HG02981 (cell line): ENCODE results near the gene MOB3B.

Source experiments
- ATAC-seq: cut with Tn5 transposase; IDR thresholded peaks from one replicate; pipeline ENCODE4 v1.9.1; 2021; ENCODE audit warnings: mild to moderate bottlenecking, moderate library complexity; ENCODE audit not compliant: unreplicated experiment

Gene MOB3B

DNA sequence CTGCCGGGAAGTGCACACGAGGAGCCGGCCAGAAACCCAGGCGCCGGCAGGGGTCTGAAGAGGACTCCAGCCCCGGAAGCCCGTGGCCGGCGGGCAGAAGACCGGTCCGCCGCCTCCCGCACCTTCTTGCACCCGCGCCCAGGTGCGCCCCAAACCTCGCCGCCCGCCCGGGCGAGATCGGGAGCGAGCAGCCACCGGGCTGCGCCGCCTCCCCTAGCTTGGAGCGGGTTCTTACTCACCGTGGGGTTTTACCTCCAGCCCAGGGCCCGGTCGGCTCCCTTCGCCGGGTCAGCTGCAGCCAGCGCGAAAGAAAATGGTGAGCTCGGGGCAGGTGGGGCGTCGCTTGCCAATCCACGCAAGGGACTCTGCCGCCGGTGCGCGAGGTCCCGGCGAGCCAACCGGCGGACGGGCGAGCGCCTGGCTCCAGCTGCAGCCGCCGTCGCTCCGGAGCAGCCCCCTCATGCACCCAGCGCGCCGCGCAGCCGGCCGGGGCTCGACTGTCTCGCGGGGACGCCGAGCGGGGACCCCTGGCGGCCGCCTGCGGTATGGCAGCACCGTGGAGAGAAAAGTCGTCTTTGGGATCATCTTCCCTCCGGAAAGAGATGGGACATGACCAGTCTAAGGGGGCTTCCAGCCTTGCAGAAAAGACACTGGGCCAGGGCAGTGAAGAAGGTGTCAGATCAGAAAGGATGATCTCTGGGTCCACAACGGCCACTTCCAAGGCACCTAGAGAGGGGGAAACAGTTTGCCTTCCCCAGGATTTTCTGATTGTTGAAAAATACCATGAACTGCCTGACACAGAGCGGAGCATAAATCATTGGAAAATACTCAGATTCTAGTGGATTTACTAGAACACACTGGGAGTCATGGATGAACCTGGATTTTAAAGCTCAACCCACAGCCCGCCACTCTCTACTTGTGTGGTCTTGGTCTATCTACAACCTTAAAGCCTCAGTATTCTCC lies at the start of gene MOB3B:
MOB3B (minus strand) TSS at position 499 of the 963 bp plus-strand sequence. CDS start 74,264 bp downstream, outside the sequence.
- ATAC-seq = peak; percentile 66

DNA sequence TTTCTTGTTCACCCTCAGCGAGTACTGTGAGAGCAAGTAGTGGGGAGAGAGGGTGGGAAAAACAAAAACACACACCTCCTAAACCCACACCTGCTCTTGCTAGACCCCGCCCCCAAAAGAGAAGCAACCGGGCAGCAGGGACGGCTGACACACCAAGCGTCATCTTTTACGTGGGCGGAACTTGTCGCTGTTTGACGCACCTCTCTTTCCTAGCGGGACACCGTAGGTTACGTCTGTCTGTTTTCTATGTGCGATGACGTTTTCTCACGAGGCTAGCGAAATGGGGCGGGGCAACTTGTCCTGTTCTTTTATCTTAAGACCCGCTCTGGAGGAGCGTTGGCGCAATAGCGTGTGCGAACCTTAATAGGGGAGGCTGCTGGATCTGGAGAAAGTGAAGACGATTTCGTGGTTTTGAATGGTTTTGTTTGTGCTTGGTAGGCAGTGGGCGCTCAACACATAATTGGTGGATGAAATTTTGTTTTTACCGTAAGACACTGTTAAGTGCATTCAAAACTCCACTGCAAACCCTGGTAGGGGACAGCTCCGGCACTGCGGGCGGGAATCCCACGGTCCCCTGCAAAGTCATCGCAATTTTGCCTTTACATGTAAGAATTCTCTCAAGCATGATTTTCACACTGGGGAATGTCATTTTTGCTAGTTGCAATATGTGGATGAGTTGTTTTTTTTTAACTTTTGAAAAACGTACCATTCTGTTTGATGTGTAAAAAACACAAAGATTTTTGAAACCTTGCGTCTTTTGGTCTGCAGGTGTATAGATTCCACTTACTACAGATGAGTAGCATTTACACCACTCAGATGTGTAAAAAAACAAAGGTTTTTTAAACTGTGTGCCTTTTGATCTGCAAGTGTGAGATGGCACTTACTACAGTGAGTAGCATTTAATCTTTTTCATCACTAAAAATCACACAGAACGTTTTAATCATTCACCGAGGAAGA lies 44.3 kb upstream of the MOB3B start:
- ATAC-seq = peak; percentile 89

DNA sequence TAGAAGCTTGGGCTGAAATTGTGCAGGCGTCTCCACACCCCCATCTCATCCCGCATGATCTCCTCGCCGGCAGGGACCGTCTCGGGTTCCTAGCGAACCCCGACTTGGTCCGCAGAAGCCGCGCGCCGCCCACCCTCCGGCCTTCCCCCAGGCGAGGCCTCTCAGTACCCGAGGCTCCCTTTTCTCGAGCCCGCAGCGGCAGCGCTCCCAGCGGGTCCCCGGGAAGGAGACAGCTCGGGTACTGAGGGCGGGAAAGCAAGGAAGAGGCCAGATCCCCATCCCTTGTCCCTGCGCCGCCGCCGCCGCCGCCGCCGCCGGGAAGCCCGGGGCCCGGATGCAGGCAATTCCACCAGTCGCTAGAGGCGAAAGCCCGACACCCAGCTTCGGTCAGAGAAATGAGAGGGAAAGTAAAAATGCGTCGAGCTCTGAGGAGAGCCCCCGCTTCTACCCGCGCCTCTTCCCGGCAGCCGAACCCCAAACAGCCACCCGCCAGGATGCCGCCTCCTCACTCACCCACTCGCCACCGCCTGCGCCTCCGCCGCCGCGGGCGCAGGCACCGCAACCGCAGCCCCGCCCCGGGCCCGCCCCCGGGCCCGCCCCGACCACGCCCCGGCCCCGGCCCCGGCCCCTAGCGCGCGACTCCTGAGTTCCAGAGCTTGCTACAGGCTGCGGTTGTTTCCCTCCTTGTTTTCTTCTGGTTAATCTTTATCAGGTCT lies 43.5 kb upstream of the MOB3B start, which contains the start of gene C9orf72:
C9orf72 (minus strand) TSS at position 564 of the 716 bp plus-strand sequence. CDS start 6,361 bp downstream, outside the sequence.
- ATAC-seq = peak; percentile 52

DNA sequence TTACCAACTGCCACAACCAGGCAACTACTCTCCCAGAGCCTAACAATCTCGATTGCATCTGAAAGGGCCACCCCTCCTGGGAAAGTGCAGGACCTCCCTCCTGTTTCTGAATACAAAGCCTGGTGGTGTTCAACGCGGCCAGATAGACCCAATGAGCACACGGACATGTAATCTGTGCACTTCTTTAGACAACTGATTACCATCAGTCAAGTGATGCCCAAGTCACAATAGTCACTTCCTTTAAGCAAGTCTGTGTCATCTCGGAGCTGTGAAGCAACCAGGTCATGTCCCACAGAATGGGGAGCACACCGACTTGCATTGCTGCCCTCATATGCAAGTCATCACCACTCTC lies 42.9 kb upstream of the MOB3B start:
- ATAC-seq = peak; percentile 36

DNA sequence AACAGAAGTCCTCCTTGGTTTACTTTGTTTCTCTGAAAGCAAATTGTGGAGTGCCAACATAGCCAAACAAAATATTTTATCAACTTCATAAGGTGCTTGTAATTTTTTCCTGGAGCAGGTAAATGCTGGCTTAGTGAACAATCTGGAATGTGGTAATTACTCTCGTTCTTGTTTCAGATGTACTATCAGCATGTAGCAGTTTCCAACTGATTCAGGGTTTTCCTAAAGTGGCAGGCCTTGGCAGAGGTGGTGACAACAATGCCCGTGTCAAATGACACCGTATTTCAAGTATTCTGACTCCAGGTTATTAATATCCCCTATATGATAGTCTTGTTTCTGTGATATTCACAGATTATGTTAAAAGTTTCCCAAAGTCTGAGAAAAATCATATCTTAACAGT lies 42.4 kb upstream of the MOB3B start:
- ATAC-seq = no peak

DNA sequence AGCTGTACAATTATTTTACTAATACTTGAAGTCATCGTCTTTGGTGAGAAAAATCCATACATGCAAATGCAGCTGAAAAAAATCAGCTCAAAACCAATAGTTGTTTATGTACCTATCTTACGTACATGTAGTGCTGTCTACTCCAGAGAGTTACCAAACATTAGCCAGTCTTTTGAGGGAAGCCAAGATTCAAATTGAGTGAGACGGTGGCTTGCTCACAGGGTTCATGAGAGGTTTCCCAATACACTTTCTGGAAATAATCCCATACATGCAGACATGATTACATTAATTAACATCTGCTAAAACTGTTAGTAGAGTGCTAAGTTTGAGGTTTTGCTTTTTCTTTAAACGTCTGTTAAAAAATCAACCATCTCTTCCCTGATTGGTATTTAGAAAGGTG lies 41.4 kb upstream of the MOB3B start:
- ATAC-seq = no peak

DNA sequence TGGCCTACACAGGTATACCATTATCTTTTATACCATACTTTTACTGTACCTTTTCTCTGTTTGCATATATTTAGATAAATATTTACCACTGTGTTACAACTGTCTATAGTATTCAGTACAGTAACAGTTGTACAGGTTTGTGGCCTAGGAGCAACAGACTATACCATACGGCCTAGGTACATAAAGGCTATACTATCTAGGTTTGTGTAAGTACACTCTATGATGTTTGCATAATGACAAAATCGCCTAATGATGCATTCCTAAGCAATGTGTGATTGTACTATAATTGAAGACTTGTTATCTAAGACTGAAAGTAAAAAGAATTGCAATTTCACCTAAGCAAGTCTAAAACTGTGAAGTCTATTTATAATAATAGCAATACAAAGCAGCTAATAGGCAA lies 39.8 kb upstream of the MOB3B start:
- ATAC-seq = no peak

DNA sequence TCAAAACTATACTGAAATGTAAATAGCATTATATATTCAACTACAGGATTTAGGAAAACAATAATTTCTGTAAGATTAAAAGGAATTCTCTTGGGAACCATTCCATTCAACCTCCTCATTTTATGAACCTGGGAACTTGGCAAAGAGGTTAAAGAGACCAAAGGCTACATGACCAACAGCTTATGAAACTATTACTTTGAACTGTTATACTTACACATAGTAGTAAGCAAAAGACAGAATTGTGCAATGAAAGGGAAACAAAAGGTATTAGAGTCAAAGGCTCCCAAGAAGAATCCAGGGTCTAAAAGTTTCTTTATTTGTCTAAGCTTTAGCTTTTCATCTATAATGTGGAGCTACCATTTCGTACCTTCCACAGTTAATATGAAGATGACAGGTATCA lies 36.5 kb upstream of the MOB3B start:
- ATAC-seq = no peak

DNA sequence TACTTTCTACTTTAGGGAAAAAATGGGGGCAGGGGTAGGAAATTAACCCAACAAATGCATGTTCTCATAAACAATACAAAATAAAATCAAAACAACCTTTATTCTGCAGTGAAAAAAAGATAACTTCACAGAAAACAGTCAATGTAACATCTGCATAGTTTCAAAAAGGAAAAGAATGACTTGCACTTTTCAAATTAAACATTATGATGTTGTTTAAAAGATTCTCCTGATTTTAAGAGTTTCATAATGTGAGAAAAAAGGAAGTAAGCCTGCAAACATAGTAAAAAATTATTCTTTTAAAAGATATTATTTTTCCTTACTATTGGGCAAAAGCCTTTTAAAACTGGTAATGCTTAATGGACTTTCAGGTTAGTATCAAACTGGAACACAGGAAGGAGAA lies 36.1 kb upstream of the MOB3B start:
- no peak for ATAC-seq

DNA sequence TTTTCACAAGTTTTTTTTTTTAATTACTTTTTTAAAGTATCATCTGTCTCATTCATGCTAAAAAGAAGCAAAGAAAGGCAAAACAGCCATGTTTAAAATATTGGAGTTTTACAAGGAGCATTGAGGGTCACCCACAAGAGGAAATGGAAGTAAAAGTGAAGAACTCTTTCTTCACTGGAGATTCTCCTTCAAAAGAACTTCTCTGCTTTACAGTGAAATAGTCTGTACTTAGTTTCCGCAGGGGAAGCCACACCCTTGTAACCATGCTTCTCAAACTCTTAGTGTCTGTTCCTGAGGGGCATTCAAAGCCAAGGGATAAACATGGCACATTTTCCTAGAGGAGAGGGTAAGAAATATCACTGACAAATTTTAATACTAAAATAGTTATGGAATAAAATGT lies 35.1 kb upstream of the MOB3B start:
- ATAC-seq = no peak

DNA sequence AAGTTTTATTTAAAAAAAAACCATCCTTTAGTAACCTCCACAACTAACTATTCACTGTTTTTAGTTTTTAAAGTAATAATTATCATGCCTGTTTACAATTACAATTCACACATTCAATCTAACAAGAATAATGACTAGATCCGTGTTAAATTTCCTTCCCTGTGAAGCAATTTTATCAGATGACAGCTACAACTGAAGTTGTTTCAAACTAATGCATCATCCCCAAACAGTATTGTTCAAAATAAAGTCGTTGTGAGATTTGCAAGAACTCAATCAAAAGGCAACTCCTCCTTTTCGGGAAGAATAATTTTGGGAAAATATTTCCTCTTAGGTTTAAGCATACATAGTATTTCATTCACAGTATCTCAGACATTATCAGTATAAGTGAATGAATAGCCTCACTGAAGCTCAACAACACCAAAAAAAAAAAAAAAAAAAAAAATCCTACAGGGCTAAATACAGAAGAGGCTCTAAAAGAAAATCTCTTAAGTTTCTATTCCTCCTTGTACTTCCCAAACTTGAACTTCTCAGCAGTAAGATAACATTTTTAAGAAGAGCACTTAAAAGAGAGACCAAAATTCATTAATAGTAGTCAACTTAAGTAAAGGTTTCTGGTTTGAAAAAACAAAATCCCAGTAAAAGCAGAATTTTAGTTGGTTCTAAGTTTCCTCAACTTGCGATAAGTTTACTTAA lies 34.3 kb upstream of the MOB3B start:
- ATAC-seq = no peak

DNA sequence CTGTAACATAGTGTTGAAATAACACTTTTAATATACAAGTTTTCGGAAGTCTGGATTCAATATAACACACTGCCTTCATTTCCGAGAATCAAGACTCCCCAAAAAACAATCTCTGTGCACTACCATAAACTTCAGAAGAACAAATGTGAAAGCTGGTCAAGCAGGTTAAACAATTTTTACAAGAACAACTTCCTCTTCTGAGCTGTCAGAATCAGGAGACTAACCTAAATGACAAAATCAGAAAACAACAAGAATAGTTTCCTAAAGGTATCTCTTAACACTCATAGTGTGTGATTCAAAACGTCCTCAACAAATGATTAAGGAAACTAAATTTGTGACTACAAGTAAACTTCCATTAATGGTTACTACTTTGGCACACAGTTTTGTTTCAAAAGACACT lies 32.1 kb upstream of the MOB3B start:
- ATAC-seq = peak; percentile 46

DNA sequence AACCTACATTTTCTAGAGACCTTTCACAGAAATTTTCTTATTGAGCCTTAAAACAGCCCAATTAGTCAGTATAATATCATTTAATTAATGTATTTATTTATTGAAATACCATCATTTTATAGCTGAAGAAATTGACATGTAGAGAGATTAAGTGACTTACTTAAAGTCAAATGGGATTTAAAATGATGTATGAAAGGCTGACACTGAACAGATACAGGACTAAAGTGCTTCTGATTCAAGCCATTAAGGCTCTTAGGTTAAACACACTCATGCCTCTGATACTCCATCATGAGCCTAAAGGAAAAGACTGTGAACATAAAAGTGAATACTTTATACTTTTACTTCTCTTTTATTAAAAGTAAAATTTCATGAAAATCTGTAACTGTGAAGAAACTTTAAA lies 30.8 kb upstream of the MOB3B start:
- no peak for ATAC-seq

DNA sequence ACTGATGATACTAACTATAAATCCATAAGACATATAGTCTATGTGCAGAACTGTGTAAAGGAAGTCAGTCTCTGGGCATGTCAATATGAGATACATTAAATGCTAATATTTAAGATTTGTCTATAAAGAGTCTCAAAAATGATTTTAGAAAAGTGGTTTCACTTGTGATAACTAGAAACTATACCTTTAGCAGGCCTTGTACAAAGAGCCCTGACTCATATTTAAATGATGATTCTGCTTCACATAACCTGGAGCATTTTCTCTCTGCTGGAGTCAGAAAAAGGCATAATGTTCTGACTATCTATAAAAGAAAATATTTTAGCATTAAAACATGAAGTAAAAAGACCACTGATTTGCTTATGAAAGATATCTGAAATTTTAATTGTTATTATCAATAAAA lies 28.7 kb upstream of the MOB3B start:
- no peak for ATAC-seq

DNA sequence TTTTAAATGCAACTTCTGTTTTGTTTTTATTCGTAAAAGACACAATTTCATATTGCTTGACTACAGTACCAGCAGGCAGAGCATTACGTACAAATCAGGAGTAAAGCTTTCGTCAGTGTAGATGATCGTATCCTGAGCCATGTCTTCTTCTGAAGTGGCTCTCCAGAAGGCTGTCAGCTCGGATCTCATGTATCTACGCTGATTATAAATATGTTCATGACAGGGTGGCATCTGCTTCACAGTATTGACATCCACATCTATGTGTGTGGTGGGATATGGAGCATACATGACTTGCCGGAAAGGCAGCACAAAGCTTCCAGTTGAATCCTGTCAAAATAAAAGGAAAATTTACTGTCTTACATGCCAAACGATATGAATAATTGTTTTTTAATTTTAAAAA lies 26.9 kb upstream of the MOB3B start:
- ATAC-seq = no peak

DNA sequence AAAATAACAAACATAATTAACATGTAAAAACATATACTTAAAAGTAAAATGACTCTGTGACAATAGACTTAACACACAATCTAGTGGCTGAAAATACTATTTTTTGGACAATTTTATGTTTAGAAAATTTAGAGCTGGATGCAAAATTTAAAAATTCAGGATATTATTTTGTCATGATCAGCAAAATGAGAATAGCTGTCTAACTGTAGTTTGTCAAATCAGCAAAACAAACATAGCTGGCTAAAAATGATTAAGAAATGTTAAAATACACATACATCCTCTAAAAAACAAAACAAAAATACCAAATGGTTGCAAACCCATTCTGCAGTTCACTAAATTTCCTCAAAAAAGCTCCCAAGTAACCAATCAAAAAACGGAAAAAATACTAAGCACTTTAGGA lies 25.1 kb upstream of the MOB3B start:
- ATAC-seq = no peak

DNA sequence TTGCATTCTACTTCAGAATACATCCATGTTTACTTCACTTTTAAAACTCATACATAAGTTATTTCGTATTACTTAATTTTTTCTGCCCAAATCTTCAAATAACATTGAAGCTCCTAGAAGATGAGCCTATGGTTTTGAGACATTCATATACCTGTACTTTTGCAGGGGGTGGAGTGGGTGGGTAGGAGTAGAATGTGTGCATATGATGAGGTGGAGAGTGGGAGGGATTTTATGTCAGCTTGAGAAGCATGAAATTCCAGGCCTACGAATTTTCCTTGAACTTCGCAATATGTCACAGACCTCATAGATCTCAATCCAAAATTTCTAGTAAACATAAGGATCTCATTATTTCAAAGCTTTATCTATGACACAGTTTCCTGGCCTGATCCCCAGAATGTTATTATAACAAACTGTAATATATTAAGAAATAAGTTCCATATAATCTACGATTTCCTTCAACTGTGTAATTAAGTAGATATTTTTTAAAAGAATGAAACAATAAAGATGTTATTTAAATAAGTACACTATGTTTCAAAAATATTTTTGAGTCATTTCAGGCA lies 19.7 kb upstream of the MOB3B start:
- no peak for ATAC-seq

DNA sequence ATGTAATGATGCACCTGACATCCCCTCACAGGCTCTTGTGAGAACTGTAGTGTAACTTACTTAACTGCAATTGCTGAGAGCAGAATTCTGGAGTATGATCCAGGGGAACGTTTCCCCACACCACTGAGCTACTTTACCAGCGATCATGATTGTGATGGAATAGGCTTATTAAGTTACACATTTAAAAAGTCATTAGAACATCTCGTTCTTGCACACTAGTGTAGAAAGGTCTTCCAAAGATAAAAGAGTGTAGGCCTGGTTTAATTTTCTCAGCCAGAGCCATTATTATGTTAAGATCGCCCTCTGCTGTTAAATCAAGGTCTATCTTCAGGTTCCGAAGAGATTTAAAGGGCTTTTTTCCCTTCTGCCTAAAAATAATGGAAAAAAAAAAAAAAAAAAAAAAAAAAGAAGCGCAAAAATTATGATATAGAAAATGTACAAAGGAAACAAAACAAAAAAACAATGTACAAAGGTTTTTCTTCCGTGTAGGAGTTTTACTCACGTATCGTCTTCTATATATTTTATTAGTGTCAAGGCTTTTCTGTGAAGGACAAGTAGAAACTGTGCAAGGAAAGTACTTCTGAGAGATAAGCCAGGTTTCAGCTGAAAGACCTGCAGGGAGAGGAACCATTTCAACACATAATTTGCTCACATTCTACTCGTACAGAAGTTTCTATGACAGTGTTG lies 18.6 kb upstream of the MOB3B start:
- ATAC-seq = no peak

DNA sequence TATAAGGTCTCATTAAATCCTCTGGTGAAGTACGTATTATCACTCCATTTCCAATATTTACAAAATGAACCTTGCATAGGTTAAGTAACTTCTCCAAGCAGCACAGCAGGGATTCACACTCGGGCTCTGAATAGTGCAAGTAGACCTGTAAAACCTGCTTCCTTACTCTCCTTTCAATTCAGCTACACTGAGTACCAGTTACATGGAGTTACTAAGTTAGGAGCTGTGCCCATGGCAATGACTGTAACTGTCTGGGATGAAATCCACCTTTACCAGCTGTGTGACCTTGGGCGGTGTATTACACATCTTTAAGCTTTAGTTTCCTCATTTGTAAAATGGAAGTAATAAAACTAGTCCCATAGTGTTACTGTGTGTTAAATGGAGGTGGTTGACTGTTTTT lies 15.9 kb upstream of the MOB3B start:
- ATAC-seq = no peak
